LHCN-M2 (cell line): ENCODE measurements around the gene CABCOCO1. TPM values are rescaled to one million over a fixed set of nuclear protein-coding genes. Genes with fewer than 3 reads are reported as not detected.

Experiments used
- DNase-seq: peaks from one replicate; pipeline ENCODE4 v3.0.0-alpha.2; 2012; ENCODE audit warnings: low read depth
- total RNA-seq: library from RNA; depleted of rRNA; stranded (reverse); fragments of >200 nt; gene quantifications from 2 replicates; pipeline ENCODE4 v1.2.3, GENCODE V29; 2014

CABCOCO1 gene
- total RNA-seq, 1 experiment from 2014 or later: 0.40 TPM

DNA sequence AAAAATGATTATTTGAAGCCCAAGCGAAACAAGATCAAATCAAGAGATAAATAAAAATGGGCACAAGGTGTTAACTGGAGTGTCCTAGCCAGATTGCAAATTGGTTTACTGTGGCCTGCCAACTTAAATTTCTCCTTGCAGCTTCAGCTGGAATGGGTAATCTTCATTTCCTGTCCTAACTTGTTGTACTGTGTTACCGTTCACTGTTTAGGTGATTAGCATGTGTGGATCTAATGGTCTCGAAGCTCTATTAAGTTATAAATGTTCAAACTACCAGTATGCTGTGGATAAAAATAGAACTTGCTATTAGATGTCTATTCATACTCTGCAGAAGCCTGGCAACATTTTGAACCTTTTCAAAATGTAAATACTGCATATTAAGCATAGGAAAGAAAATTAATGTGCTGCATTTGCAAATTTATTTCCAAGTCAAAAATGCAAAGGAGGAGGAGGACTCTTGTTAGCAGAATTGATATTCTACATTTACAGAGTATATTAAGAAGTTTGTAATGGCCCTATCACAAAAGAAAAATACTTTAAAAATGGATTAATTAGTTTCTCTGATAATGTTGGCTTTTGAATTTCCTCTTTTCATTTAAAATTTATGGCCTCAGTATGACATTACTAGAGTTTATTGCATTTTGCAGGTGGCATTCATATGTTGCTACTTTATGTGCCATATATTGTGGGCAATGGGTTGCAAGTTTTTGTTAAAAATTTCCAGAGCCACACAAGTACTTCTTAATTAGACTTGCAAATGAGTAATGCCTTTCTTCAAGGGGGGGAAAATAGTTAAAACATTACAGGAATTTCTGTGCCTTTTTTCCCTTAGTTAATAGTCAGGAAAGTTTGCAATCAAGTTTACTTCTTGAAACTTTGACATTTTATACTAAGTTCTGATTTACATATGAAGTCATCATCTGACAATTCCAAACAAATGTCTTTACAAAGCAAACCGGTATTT is 92.1 kb downstream of the CABCOCO1 start:
- DNase-seq: no peak

GRCh38 chr10:61757001-61757400 is 94.3 kb downstream of the CABCOCO1 start:
- DNase-seq: no peak

DNA sequence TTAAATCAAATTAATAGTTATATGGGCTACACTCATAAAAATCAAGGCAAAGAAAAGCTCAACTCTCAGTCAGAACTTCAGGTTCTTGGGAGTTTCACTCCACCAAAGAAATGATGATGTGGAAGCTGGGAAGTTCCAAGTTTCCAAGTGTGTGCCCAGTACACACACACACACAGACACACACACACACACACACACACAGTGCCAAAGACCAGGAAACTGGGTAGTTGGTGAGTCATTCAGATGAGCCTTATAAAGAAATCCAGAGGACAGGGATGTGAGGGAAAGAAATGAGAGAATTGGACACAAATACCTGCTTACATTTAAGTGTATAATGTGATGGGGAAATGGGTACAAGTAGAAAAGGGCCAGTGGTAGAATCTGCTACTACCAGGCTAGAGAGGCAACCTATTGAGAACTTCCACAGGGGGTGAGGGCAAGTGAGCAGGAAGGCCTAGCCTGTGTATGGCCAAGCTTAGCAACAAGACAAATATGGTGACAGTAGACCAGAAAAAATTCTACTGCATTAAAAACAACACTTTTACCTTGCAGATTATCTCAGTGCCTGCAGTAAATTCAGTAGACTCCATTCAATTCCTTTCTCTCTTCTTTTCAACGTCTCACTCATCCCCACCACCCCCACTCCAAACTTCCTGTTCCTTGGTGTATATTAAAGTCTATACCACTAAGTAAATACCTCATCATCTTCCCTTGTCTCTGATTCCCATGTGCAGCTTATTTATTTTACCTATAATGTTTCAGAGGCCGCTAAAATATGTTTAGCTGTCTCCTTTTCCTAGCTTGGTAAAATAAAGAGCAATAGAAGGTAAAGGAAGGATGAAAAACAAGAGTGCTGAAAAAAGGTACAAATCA is 95.0 kb downstream of the CABCOCO1 start:
- DNase-seq: peak; percentile 85

GRCh38 chr10:61758433-61758832 is 95.7 kb downstream of the CABCOCO1 start:
- DNase-seq: peak; percentile 32

GRCh38 chr10:61759751-61760150 is 97.0 kb downstream of the CABCOCO1 start:
- no peak for DNase-seq

DNA sequence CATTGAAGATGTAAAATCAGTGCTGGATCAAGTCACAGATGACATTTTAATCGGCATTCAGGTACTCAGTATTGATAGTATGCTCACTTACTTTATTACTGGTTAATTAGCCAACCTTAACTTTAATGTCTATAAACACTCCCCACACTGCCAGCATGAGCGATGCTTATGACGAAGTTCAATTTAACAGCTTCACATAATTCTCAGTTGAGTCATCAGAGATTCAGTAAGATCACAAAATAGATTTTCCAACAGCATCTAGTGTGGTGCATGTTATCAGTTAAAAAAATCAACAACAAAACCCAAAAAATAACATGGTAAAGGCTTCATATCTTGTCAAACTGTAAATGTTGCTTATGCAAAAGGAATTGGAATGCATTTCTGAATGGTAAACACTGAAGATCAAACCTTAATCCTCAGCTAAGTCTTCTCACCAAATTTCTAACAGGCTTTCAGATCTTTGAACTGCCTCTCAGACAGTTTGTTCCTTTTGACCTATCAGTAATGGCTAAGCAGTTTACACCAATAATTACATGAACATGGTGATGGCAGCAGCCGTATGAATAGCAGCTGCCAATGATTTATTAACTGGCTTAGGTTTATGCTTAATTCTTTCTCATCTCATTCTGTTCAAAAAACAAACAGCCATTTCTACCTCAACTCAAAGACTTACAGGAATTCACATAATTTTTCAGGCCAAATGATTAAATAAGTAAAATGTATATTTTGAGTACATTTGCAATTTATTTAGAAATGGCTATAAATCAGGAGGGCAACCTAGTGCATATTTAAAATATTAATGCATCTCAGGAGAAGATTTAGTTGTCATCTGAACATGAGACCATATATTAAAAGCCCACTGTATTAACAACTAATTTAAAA is 98.5 kb downstream of the CABCOCO1 start:
- DNase-seq: peak; percentile 80

DNA sequence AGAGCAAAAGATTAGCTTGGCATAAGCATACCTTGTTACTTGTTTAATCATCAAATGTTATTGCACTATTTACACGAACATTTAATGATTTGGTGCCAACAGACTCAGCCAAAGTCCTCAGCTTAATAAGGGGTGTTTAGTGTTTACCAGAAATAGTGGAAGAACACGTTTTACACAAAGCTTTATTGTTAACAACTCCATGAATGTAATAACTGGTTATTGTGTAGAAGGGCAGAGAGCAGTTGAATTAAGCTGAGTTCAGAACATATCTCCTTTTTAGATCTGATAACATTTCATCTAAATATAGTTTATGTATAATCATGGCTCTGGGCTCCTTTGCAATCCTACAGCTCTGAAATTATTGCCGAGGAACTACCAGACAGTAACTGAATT is 99.1 kb downstream of the CABCOCO1 start:
- DNase-seq: no peak

DNA sequence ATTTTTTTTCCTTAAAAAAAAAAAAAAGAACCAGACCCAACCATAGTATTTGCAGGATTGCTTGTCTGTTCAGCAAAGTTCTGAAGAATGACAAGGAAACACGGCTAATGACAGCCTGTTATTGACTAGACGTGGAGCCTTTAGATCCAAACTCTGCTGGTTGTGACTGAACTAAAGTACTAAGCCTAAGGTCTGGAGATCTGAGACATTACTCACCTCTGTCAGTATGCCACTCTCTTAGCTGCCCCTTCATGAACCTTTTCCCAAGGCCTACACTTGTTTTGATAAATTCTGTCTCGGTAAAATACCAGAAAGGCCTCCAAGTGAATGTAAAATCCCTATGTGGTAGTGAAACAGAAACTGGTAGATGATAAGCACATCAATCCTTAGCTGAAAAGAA is 101.0 kb downstream of the CABCOCO1 start:
- DNase-seq: no peak

GRCh38 chr10:61764486-61764885 is 101.8 kb downstream of the CABCOCO1 start:
- no peak for DNase-seq

GRCh38 chr10:61765176-61766087 is 102.7 kb downstream of the CABCOCO1 start:
- DNase-seq: no peak

GRCh38 chr10:61766927-61767326 is 104.2 kb downstream of the CABCOCO1 start:
- DNase-seq: no peak

GRCh38 chr10:61774031-61774430 is 111.3 kb downstream of the CABCOCO1 start:
- DNase-seq: no peak

DNA sequence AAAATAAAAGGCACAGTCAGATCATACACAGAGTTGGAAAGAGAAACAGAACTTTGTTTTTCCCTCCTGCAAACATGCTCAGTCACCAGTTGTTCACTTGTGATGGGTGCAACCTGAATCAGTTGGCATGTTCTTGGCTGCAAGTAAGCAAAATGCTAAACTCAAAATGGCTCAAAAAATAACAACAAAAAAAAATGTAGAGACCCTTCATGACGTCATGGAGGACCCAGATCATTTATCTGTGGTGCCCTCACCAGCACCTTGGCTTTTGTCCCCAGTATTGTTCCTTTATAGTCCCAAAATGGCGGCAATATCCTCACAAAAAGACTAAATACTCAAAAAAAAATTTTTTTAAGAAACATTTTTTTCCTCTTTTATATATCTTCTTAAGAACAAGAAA is 112.4 kb downstream of the CABCOCO1 start:
- no peak for DNase-seq

DNA sequence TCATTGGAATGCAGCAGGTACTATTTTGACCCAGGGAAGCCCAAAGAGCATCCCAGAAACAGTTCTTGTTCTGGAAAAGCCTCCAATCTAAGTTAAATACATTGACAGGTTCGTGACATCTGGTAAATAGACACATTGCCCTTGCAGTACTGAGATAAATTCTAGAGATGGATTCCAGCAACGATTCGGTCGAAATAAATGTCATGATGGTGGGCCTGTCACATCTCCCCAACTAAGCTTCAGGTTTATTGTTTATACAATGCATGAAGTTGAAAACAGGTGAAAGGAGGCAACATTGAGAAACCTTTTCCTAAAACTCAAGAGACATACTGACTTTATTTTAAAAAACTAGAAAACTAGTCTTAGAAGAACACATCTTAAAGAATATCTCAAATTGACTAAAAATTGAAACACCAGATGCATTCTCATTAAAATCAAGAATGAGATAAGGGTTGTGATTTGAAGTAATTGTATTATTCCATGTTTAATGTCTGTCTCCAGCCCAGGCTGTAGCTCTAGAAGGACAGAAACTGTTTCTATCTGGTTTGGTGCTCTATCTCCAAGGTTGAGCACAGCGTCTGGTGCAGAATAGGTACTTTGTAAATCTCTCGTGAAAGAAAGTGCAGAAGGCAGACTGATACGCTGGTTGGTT is 114.0 kb downstream of the CABCOCO1 start:
- no peak for DNase-seq

DNA sequence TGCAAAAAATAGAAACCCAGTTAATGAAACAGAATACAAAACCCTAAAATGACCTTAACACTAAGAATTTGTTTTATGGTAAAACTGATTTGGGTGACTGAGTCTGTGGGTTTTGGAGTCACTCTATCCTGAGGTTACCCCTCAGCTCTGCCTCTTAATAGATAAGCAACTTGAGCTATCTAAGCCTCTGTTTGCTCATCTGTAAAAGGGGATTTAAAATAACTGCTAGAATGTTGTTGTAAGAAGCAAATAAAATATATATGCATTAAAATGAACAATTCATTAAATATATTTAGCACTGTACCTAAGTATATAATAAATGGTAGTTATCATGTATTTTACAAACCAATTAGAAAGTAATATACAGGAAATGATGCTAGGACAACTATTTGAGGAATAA is 115.4 kb downstream of the CABCOCO1 start:
- no peak for DNase-seq

DNA sequence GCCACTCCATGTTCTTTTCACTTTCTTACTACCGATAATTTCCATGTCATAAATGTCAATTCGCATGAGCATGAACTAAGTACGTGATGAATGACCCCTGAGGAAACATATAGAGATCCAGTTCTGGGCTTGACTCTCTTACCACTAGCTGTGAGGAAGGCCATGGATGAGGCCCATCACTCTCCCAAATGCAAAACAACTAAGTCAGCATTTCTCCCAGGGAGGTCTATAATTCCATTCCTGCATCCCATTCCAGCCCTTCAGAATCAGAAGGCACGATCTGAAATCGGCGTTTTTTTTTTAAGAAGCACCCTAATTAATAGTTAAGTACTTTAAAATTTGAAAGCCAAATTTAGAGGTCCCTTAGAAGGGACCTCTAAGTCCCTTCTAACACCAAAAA is 116.5 kb downstream of the CABCOCO1 start:
- no peak for DNase-seq

- DNase-seq: peak; percentile 90
Observed at GRCh38 chr10:61779950-61780659, 117.4 kb downstream of the CABCOCO1 start.

DNA sequence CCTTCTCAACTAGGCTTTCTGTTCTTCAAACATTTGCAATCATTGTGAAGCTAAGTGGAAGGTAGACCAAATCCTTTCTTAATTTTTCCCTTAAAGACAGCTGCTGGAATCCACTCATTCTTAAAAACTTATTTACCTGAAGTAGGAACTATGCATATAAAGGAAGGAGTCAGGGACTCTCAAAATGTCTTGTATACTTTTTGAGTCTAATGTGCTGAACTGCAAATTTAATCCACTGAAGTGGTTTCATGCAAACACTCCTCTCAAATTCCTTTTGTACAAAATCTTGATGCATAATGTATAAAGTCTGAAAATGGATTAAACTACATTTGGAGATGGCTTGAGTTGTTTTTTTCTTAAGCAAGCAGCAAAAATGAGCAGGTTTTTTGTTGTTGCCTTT is 118.0 kb downstream of the CABCOCO1 start:
- DNase-seq: no peak

- DNase-seq: no peak
Observed at GRCh38 chr10:61781969-61782403, 119.3 kb downstream of the CABCOCO1 start.
